Sigmoid colon (tissue), 7 donors: Measurements from ENCODE around the gene RCOR1. TPM values are rescaled to one million over a fixed set of nuclear protein-coding genes. Genes with fewer than 3 reads are reported as not detected.

Source experiments
- DNase-seq: peaks from one replicate; pipeline ENCODE4 v3.0.0-alpha.2; 2019
- H3K27ac ChIP-seq, 4 donors: fragments of 200-600 bp; sonication (generic); one replicate each; pipeline ENCODE4 v1.5.1; 2016 to 2019; ENCODE audit warnings: mild to moderate bottlenecking in 1 of 4
- H3K27me3 ChIP-seq, 3 donors: fragments of 200-600 bp; sonication (generic); one replicate each; pipeline ENCODE4 v1.5.1; 2019; ENCODE audit warnings: mild to moderate bottlenecking in 1 of 3
- H3K36me3 ChIP-seq, 4 donors: fragments of 200-600 bp; sonication (generic); one replicate each; pipeline ENCODE4 v1.5.1; 2016 to 2019
- H3K4me1 ChIP-seq, 4 donors: fragments of 200-600 bp; sonication (generic); one replicate each; pipeline ENCODE4 v1.5.1; 2017 to 2019
- H3K4me3 ChIP-seq, 4 donors: fragments of 200-600 bp; sonication (generic); one replicate each; pipeline ENCODE4 v1.5.1; 2017 to 2019; ENCODE audit warnings: mild to moderate bottlenecking in 2 of 4, moderate library complexity in 1 of 4
- H3K9me3 ChIP-seq, 4 donors: fragments of 200-600 bp in 3 of 4; sonication (generic) in 3 of 4; one replicate each; pipeline versions ENCODE4 v1.5.1 to v1.6.1; 2013 to 2019
- EP300 ChIP-seq, 4 donors: sonication (generic); formaldehyde crosslinking; IDR thresholded peaks; one replicate each; pipeline ENCODE4 v1.6.1; 2017; ENCODE audit warnings: antibody characterized with exemption in 4 of 4
- POLR2A ChIP-seq, 2 donors: fragments of 450-650 bp; IDR thresholded peaks; one replicate each; pipeline ENCODE4 v1.6.1; 2016; ENCODE audit warnings: antibody characterized with exemption in 2 of 2, mild to moderate bottlenecking in 2 of 2, moderate library complexity in 2 of 2
- POLR2AphosphoS5 ChIP-seq, 4 donors: sonication (generic); formaldehyde crosslinking; IDR thresholded peaks; one replicate each; pipeline ENCODE4 v1.6.1; 2017; ENCODE audit warnings: antibody characterized with exemption in 4 of 4
- WGBS, 2 donors: extraction: QIAGEN DNeasy Blood & Tissue Kit; methylation state at CpG; one replicate each; pipeline ENCODE4 v1.1.7; 2013; 5-methylcytosine and 5-hydroxymethylcytosine counted together
- intact Hi-C: fragments of 100-400 bp; cut with DNase I; formaldehyde crosslinking; loops from one replicate; pipeline ENCODE4 v1.15.1; 2023
- polyA plus RNA-seq, 3 donors: library from polyadenylated mRNA; stranded (reverse); fragments of 200-250 nt; gene quantifications; one replicate each; pipeline ENCODE4 v1.2.3, GENCODE V29; 2013
- total RNA-seq, 4 donors: library from RNA; depleted of rRNA; stranded (reverse); fragments of >200 nt; gene quantifications; one replicate each; pipeline ENCODE4 v1.1.0, GENCODE V29; 2016
- TF ChIP-seq, protein P1 (sequence below), 4 experiments: fragments of 450-650 bp in 3 of 4; fragments of 200-600 bp in 1 of 4; IDR thresholded peaks; one replicate each; pipeline ENCODE4 v1.5.1; 2016 to 2019; ENCODE audit warnings: antibody characterized with exemption in 4 of 4, mild to moderate bottlenecking in 3 of 4, moderate library complexity in 2 of 4
- donor health status: healthy with polysubstance abuse.
- donor health status: Bipolar disorder and iron deficiency.
- donor health status: healthy.

Gene RCOR1
- total RNA-seq (10 to 100 TPM in 3 of 4 donors, 1 to 10 TPM in 1; 8.9 to 11.9 (median 11.8) TPM), polyA plus RNA-seq (10 to 100 TPM in 2 of 3 donors, 1 to 10 TPM in 1; 7.2 to 12.5 (median 10.6) TPM)

DNA sequence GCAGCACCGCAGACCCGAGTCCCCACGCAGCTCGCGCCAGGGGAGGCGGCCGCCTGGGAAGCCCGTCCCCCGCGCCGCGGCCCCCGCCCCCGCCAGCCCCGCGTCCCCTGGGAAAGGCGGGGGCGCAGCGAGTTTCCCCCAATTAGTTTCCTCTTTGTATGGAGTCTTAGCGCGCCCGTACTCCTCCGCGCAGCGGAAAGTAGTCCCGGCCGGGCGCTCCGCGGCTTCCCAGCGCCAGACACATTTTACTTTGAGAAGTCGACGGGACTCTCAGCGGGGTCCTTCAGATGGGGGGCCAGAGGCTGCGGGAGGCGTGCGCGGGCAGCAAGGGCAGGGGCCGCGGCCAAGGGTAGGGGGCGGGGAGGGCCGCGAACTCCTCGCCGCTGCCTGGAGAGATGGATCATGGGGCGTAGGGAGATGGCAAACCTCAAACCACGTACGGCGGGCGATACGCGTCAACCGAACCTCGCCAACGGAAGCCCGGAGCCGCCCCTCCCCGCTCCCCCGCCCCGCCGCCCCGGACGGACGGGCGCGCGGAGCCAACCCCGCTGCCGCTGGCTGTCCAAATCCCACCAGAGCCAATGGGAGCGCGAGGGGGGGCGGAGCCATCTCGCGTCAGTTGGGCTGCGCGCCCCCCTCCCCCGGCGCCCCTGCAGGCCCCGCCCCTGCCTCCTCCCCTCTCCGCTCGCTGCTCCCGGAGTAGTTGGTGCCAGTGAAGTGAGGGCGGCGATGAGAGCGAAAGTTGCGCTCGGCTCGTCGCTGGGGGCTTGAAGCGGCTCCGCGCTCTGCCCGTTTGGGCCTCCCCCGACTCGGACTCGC, at the start of gene RCOR1:
TSS of gene RCOR1 (plus strand) at position 706 of the 819 bp plus-strand sequence. CDS start 238 bp downstream, outside the sequence.
- 1% methylated on average over 96 of the region's 96 CpGs for WGBS, 2 donors
- intact Hi-C loops = loop anchor here (2.0 to 10.0 kb wide), 3 partner anchors 67 to 505 kb away; partner anchors contain the start of gene HSP90AA1
- Histone ChIP-seq H3K27me3 (no peaks in the 10 kb centered on the region), H3K27ac (peak within 1 kb of the TSS; percentile 88 to 99 (median 98)), H3K4me1 (peaks cover 0 to 32% (median 29%) of the 10 kb centered on the region in 4 donors), H3K36me3 (no peaks in the 10 kb centered on the region), H3K4me3 (peak within 1 kb of the TSS; percentile 67 to 92 (median 86)), H3K9me3 (no peaks in the 10 kb centered on the region)
- DNase-seq = peak; percentile 99
- TF ChIP-seq, protein P1, sequence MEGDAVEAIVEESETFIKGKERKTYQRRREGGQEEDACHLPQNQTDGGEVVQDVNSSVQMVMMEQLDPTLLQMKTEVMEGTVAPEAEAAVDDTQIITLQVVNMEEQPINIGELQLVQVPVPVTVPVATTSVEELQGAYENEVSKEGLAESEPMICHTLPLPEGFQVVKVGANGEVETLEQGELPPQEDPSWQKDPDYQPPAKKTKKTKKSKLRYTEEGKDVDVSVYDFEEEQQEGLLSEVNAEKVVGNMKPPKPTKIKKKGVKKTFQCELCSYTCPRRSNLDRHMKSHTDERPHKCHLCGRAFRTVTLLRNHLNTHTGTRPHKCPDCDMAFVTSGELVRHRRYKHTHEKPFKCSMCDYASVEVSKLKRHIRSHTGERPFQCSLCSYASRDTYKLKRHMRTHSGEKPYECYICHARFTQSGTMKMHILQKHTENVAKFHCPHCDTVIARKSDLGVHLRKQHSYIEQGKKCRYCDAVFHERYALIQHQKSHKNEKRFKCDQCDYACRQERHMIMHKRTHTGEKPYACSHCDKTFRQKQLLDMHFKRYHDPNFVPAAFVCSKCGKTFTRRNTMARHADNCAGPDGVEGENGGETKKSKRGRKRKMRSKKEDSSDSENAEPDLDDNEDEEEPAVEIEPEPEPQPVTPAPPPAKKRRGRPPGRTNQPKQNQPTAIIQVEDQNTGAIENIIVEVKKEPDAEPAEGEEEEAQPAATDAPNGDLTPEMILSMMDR (IDR thresholded peaks at IDR 0.05) = no peak
- peak; percentile 98 to 99 (median 98) for TF ChIP-seq POLR2AphosphoS5 (IDR thresholded peaks at IDR 0.05)
- TF ChIP-seq POLR2A (IDR thresholded peaks at IDR 0.05) = peak; percentile 15 to 21
- no peak for TF ChIP-seq EP300 (IDR thresholded peaks at IDR 0.05)

- no peak for DNase-seq
- TF ChIP-seq EP300 (IDR thresholded peaks at IDR 0.05) (no peak), POLR2A (IDR thresholded peaks at IDR 0.05) (no peak), POLR2AphosphoS5 (IDR thresholded peaks at IDR 0.05) (no peak)
- TF ChIP-seq, protein P1 (IDR thresholded peaks at IDR 0.05) = no peak
- intact Hi-C loops = no loop called here
- Histone ChIP-seq H3K4me3 (peak overlapping the region in 2 of 4 donors; percentile 12 to 17), H3K4me1 (peaks cover 0 to 24% (median 18%) of the 10 kb centered on the region in 4 donors), H3K27ac (no peak overlapping the region), H3K9me3 (no peaks in the 10 kb centered on the region), H3K27me3 (peaks cover 17 to 73% (median 34%) of the 10 kb centered on the region in 3 donors), H3K36me3 (no peaks in the 10 kb centered on the region)
- whole genome bisulfite sequencing, 2 donors = 12 to 21% methylated on average over 43 of the region's 43 CpGs
Observed at GRCh38 chr14:102544046-102544746, 48.3 kb upstream of the RCOR1 start.

DNA sequence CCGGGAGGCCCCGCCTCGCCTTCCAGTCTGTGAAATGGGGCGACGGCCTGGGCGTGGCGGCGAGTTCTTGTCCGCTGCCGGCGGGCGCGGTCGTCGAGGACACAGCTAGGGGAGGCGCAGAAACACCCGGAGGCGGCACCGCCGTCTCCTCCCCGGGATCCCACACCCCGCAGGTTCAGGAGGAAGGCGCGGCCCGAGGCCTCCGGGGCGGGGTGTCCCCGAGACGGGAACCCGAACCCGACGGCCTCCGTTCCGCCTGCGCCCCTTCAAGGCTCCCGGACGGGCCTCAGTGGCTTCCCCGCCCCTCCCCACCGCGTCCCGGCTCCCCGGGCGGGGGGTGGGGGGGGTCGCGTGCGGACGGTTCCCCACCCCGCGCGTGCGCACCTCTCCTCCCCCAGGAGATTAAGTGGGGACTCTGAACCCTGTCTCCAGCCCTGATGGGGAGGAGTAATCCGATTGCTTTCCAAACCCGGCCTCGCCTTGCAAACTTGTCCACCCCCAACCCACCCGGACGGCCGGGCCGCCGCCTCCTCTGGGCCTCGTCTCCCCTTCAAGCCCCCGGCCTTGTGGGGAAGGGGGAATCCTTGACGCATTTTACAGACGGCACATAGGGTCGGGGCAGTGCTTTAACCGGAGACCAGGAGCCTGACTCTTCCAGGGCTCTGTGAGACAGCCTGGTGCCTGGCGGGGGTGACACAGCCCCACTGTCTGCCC, 47.5 kb upstream of the RCOR1 start:
- peaks cover 17 to 66% (median 34%) of the 10 kb centered on the region in 3 donors for H3K27me3 ChIP-seq
- H3K4me3 ChIP-seq = peak overlapping the region in 2 of 4 donors; percentile 12 to 17
- H3K36me3 ChIP-seq = no peaks in the 10 kb centered on the region
- TF ChIP-seq, protein P1 (IDR thresholded peaks at IDR 0.05) = no peak
- TF ChIP-seq POLR2A (IDR thresholded peaks at IDR 0.05) = no peak
- no peak for TF ChIP-seq EP300 (IDR thresholded peaks at IDR 0.05)
- TF ChIP-seq POLR2AphosphoS5 (IDR thresholded peaks at IDR 0.05) = no peak
- no peak overlapping the region for H3K27ac ChIP-seq
- no peaks in the 10 kb centered on the region for H3K9me3 ChIP-seq
- DNase-seq = no peak
- WGBS, 2 donors = 2 to 8% methylated on average over 66 of the region's 66 CpGs
- H3K4me1 ChIP-seq = peaks cover 0 to 21% (median 16%) of the 10 kb centered on the region in 4 donors
- intact Hi-C loops = no loop called here

DNA sequence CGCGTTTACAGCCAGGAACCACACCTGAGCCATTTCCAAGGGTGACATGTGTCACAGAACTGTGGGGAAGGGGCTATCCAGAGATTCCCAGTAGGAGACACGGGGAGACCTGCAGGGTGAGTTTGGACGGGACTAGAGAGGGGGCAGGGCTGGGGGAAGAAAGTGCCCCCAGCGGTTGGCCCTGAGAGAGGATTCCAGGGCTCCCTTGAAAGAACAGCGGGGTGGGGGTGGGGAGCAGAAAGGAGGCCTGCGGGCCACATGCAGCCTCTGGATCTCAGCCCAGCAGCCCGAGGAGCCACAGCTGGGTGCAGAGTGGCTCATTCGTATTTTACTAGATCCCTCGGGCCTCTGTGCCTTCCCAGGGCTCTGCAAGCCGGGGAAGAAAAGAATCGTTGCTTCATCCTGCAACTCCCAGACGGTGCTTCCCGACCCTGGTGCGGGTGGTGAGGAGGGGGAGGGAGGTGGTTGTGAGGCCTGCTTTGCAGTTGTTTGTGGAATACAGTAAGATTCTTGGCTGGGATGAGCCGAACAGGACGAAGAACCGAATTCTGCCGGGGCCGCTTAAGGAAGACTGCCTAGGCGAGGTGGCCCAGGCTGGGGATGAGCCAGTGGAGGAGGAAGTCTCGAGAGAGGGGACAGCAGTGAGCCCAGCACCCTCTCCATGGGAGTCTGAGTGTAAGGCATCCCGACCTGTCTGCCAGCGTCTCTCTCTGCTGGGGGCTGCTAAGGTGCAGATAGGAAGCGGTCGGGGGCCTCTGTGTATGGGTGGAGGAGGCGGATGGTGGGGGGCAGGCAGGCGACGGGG, 46.8 kb upstream of the RCOR1 start:
- no peak for DNase-seq
- Histone ChIP-seq H3K4me1 (peaks cover 0 to 19% (median 12%) of the 10 kb centered on the region in 4 donors), H3K9me3 (no peaks in the 10 kb centered on the region), H3K27me3 (peaks cover 17 to 65% (median 34%) of the 10 kb centered on the region in 3 donors), H3K4me3 (no peak overlapping the region), H3K36me3 (no peaks in the 10 kb centered on the region), H3K27ac (no peak overlapping the region)
- WGBS, 2 donors = 57 to 64% methylated on average over 29 of the region's 29 CpGs
- no peak for TF ChIP-seq POLR2A (IDR thresholded peaks at IDR 0.05)
- no peak for TF ChIP-seq EP300 (IDR thresholded peaks at IDR 0.05)
- intact Hi-C loops = no loop called here
